Measurements from ENCODE around the gene ARAP3. TPM values are rescaled to one million over a fixed set of nuclear protein-coding genes. Genes with fewer than 3 reads are reported as not detected.

Gene ARAP3
- total RNA-seq, 2 donors from 2014 or later, result 3.2 to 4.1 TPM

GRCh38 chr5:141608046-141608445 is 74.0 kb downstream of the ARAP3 start:
- no peaks in the 10 kb centered on the region for H3K27me3 Mint-ChIP-seq (ENCODE audit: low read depth)
- H3K27ac Mint-ChIP-seq, result peak overlapping the region; percentile 90
- ATAC-seq (replicated peaks in 1 of 2), result no peak
- H3K4me3 Mint-ChIP-seq, result peak overlapping the region; percentile 0 to 86
- peaks cover 89% of the 10 kb centered on the region for H3K4me1 Mint-ChIP-seq (ENCODE audit: low read depth)
- no peak for DNase-seq
- H3K36me3 Mint-ChIP-seq (ENCODE audit: insufficient read depth in 2 of 2), result peaks cover 2 to 9% of the 10 kb centered on the region in 2 donors
- H3K9me3 Mint-ChIP-seq, result no peaks in the 10 kb centered on the region

GRCh38 chr5:141605523-141606277 is 76.3 kb downstream of the ARAP3 start:
- ATAC-seq (replicated peaks in 1 of 2) (peak; percentile 93 to 98), DNase-seq (peak; percentile 67 to 75)
- H3K36me3 Mint-ChIP-seq (ENCODE audit: insufficient read depth in 2 of 2), result peaks cover 0 to 6% of the 10 kb centered on the region in 2 donors
- peaks cover 91% of the 10 kb centered on the region for H3K4me1 Mint-ChIP-seq (ENCODE audit: low read depth)
- H3K9me3 Mint-ChIP-seq, result no peaks in the 10 kb centered on the region
- peak overlapping the region; percentile 66 to 86 for H3K4me3 Mint-ChIP-seq
- no peaks in the 10 kb centered on the region for H3K27me3 Mint-ChIP-seq (ENCODE audit: low read depth)
- H3K27ac Mint-ChIP-seq, result peak overlapping the region; percentile 90

GRCh38 chr5:141603923-141604717 is 77.9 kb downstream of the ARAP3 start:
- H3K4me3 Mint-ChIP-seq, result peak overlapping the region; percentile 76 to 86
- peak; percentile 14 to 47 for ATAC-seq (replicated peaks in 1 of 2)
- peaks cover 0 to 2% of the 10 kb centered on the region in 2 donors for H3K36me3 Mint-ChIP-seq (ENCODE audit: insufficient read depth in 2 of 2)
- DNase-seq, result peak in 1 of 2 donors; percentile 12
- no peaks in the 10 kb centered on the region for H3K27me3 Mint-ChIP-seq (ENCODE audit: low read depth)
- peaks cover 96% of the 10 kb centered on the region for H3K4me1 Mint-ChIP-seq (ENCODE audit: low read depth)
- peak overlapping the region; percentile 97 for H3K27ac Mint-ChIP-seq
- H3K9me3 Mint-ChIP-seq, result no peaks in the 10 kb centered on the region

Other genes starting within 250 kb of the ARAP3 start
- gene PCDHGC3, start 206.3 kb downstream of the ARAP3 start, total RNA-seq, result not detected
- gene PCDHGC4, start 197.2 kb downstream of the ARAP3 start, total RNA-seq, result not detected
- gene PCDHGC5, start 193.1 kb downstream of the ARAP3 start, total RNA-seq, result not detected
- 100 to 1,000 TPM; 162 to 165 TPM for gene DIAPH1, start 63.2 kb downstream of the ARAP3 start, total RNA-seq
- gene HDAC3, start 45.4 kb downstream of the ARAP3 start, total RNA-seq, result 10 to 100 TPM; 64.1 to 69.2 TPM
- gene RELL2, start 45.2 kb downstream of the ARAP3 start, total RNA-seq, result 10 to 100 TPM; 14.6 to 19.5 TPM
- gene FCHSD1, start 30.8 kb downstream of the ARAP3 start, total RNA-seq, result 10 to 100 TPM; 54.1 to 61.1 TPM
- under 1 TPM in 1 of 2 donors, not detected in 1; 0.25 TPM for gene PCDH1, start 196.2 kb upstream of the ARAP3 start, total RNA-seq
- 10 to 100 TPM; 48.6 to 52.2 TPM for gene DELE1, start 241.6 kb upstream of the ARAP3 start, total RNA-seq